Measurements from ENCODE around the gene USP10.

USP10 gene

DNA sequence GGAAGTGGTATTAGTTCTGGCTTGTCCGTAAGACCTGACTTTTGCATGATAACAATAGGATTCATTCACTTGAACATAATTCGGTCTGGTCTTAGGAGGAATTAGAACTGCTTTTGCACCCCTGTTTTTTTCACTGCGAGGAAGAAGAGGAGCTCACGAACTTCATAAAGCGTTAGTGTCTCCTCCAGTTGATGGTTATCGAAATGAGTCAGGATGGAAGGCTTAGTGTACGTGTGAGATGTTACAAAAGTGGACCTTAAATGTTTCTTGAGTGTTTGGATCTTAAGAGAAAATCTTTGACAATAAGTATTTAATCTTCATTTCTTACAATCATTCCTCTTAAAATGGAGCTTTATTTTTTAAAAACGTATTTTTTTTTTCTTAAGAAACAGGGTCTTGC, 52.8 kb downstream of the USP10 start:
- peaks cover 14% of the 10 kb centered on the region for H3K36me3 ChIP-seq (ENCODE audit: control insufficient read depth, insufficient read depth, low read length)
- H3K9me3 ChIP-seq (ENCODE audit: control insufficient read depth, insufficient read depth, low read depth, low read length), result no peaks in the 10 kb centered on the region
- H3K4me3 ChIP-seq (ENCODE audit: low read depth, low read length), result no peak overlapping the region
- peaks cover 15% of the 10 kb centered on the region for H3K4me1 ChIP-seq (ENCODE audit: control insufficient read depth, insufficient read depth, low read length)
- no peak overlapping the region for H3K27ac ChIP-seq (ENCODE audit: low read depth, low read length)
- H3K27me3 ChIP-seq (ENCODE audit: control insufficient read depth, insufficient read depth, low read length), result no peaks in the 10 kb centered on the region
- H3K9ac ChIP-seq (ENCODE audit: low read length), result no peak overlapping the region

DNA sequence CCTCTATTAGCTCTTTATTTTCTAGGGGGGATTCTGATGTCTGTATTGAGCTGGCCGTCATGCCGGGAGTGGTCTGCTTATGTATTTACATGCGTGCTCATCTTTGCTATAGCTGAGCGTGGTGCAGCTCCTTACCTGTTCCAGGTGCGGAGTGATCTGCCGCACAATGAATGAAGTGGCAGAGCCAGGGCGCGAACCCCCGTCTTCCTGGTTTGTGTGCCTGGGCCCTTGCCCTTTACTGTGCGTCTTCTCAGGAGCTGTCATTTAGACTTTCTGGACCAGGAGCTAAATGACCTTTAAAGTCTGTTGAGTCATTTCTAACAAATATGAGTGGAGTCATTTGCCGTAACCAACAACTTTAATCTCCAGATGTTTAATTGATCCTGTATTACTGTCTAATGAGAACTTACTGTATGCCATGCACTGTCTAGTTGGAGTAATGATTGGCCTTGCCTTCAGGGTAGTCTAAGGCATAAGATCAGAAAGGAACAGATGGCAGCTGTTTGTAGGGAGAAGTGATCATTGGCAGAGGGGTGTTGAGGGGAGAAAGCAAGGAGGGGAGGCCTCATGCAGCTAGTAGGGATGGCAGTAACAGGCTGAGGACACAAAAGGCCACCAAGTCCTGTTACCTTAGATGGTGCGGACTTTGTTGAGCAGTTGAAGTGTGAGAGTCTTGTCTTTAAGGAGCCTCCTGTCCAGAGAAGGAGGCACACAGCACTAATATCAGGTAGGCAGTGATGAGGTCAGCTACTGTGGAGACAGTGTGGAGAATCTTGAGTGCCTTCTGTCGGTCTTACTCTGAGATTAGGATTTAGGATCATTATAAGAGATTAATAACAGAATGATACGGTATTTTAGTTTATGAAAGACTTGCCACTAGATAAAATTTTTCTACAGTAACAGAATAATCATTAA, 53.9 kb downstream of the USP10 start:
- Histone ChIP-seq H3K27ac (ENCODE audit: low read depth, low read length) (no peak overlapping the region), H3K4me3 (ENCODE audit: low read depth, low read length) (no peak overlapping the region), H3K4me1 (ENCODE audit: control insufficient read depth, insufficient read depth, low read length) (peaks cover 15% of the 10 kb centered on the region), H3K36me3 (ENCODE audit: control insufficient read depth, insufficient read depth, low read length) (peaks cover 19% of the 10 kb centered on the region), H3K9ac (ENCODE audit: low read length) (no peak overlapping the region), H3K27me3 (ENCODE audit: control insufficient read depth, insufficient read depth, low read length) (no peaks in the 10 kb centered on the region), H3K9me3 (ENCODE audit: control insufficient read depth, insufficient read depth, low read depth, low read length) (no peaks in the 10 kb centered on the region)

DNA sequence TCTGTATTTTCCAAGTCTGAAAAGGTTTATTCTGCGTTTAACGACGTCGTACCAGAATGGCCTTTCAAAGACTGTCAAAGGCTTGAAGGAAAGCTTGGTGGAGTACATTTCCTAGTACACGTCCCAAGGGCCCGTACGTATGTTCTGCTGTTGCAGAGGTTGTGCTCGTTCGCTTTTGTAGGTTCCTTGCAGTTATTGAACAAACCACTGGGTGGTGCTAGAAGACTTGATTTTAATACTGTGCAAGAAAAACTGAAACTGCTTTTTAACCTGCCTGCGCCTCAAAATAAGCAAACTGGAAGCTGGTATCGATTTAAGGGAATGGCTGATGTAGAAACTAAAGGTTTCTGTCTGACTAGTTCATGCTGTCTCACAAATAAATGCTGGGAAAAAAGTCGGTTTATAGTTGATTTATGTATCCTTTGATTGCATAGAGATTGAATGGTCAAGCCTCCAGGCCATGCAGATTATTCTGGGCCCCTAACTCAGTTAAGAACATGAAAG, 54.6 kb downstream of the USP10 start:
- H3K27me3 ChIP-seq (ENCODE audit: control insufficient read depth, insufficient read depth, low read length), result no peaks in the 10 kb centered on the region
- no peak overlapping the region for H3K4me3 ChIP-seq (ENCODE audit: low read depth, low read length)
- no peaks in the 10 kb centered on the region for H3K9me3 ChIP-seq (ENCODE audit: control insufficient read depth, insufficient read depth, low read depth, low read length)
- H3K36me3 ChIP-seq (ENCODE audit: control insufficient read depth, insufficient read depth, low read length), result peaks cover 27% of the 10 kb centered on the region
- H3K27ac ChIP-seq (ENCODE audit: low read depth, low read length), result no peak overlapping the region
- H3K4me1 ChIP-seq (ENCODE audit: control insufficient read depth, insufficient read depth, low read length), result peaks cover 15% of the 10 kb centered on the region
- H3K9ac ChIP-seq (ENCODE audit: low read length), result no peak overlapping the region

DNA sequence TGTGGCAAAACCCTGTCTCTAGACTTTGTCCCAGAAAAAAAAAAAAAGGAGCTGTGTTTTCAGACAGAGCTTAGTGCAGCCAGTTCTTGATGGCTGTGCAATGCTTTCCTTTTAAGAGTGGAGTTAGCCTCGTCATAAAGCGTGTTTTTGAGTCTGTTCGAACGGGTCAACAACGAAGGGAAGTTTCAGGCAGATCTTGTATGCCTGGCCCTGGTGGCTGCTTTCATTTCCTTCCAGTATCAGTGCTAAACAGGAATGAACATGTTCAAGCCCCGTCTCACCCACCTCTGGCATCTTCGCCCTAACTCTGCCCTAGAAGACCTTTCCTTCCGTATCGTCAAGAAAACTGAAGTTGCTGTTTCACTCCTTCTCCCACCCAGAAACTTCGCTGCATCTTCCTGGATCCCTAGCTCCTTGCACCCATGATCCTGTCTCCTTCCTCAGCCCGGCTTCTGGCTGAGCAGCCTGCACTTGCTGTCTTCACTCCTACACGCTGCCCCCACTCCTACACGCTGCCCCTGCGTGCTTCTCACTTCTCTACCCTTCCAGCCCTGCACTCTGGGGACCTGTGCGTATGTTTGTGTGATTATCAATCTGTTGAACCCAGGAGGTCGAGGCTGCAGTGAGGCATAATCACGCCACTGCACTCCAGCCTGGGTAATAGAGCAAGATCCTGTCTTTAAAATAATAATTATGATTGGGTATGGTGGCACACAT, 55.3 kb downstream of the USP10 start:
- no peak overlapping the region for H3K27ac ChIP-seq (ENCODE audit: low read depth, low read length)
- H3K4me1 ChIP-seq (ENCODE audit: control insufficient read depth, insufficient read depth, low read length), result peaks cover 15% of the 10 kb centered on the region
- H3K4me3 ChIP-seq (ENCODE audit: low read depth, low read length), result no peak overlapping the region
- no peaks in the 10 kb centered on the region for H3K27me3 ChIP-seq (ENCODE audit: control insufficient read depth, insufficient read depth, low read length)
- H3K9me3 ChIP-seq (ENCODE audit: control insufficient read depth, insufficient read depth, low read depth, low read length), result no peaks in the 10 kb centered on the region
- no peak overlapping the region for H3K9ac ChIP-seq (ENCODE audit: low read length)
- peaks cover 34% of the 10 kb centered on the region for H3K36me3 ChIP-seq (ENCODE audit: control insufficient read depth, insufficient read depth, low read length)

DNA sequence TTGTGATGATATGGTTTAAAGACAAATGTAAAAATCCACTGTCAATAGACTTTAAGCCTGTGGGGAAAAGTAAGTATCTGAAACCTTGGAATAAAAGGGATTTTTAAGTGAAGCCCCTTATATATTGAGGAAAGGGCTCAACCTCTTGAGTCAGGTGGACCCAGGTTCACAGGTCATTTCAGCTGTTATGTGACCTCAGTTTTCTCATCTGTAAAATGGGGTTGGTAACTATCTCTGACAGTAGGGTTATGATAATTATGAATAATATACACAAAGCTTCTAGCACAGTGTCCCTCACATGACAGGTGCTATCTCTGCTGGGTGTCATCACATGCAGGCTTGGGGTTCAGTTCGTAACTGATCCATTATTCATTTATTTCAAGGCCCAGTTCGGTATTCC, 57.0 kb downstream of the USP10 start:
- Histone ChIP-seq H3K4me1 (ENCODE audit: control insufficient read depth, insufficient read depth, low read length) (peaks cover 15% of the 10 kb centered on the region), H3K27ac (ENCODE audit: low read depth, low read length) (no peak overlapping the region), H3K27me3 (ENCODE audit: control insufficient read depth, insufficient read depth, low read length) (no peaks in the 10 kb centered on the region), H3K4me3 (ENCODE audit: low read depth, low read length) (no peak overlapping the region), H3K9ac (ENCODE audit: low read length) (no peak overlapping the region), H3K9me3 (ENCODE audit: control insufficient read depth, insufficient read depth, low read depth, low read length) (no peaks in the 10 kb centered on the region), H3K36me3 (ENCODE audit: control insufficient read depth, insufficient read depth, low read length) (peaks cover 44% of the 10 kb centered on the region)

DNA sequence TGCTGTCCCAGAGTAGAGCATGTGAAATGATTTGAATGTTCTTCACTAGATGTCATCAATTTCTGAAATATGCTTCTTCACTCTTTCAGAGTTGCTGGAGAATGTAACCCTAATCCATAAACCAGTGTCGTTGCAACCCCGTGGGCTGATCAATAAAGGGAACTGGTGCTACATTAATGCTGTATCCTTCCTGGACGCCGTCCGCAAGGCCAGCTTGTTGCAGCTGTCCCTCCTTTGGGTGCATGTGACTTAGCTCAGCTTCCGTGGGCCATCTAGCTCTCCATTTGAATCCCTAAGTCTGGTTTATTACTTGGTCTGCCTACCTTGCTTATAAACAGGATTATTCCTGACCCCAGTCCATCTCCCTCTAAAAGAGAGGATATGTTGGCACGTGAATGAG, 58.8 kb downstream of the USP10 start:
- peaks cover 60% of the 10 kb centered on the region for H3K36me3 ChIP-seq (ENCODE audit: control insufficient read depth, insufficient read depth, low read length)
- H3K9me3 ChIP-seq (ENCODE audit: control insufficient read depth, insufficient read depth, low read depth, low read length), result no peaks in the 10 kb centered on the region

DNA sequence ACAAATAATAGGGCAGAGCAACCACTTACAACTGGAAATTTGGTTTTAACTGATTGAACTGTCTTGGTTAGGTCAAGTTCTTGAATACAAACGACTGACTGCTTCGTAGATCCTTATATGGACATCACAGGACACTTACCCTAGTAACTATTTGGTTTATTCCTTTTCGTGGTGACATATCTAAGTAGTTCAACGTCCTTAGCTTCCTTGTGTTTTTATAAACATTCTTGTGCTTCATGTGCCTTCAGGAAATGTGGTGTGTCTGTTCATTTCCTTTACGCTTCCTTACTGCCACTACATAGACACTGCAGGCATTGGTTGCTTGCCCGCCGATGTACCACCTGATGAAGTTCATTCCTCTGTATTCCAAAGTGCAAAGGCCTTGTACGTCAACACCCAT, 59.3 kb downstream of the USP10 start:
- H3K9ac ChIP-seq (ENCODE audit: low read length), result no peak overlapping the region
- no peaks in the 10 kb centered on the region for H3K27me3 ChIP-seq (ENCODE audit: control insufficient read depth, insufficient read depth, low read length)
- peaks cover 64% of the 10 kb centered on the region for H3K36me3 ChIP-seq (ENCODE audit: control insufficient read depth, insufficient read depth, low read length)
- no peak overlapping the region for H3K27ac ChIP-seq (ENCODE audit: low read depth, low read length)
- no peaks in the 10 kb centered on the region for H3K9me3 ChIP-seq (ENCODE audit: control insufficient read depth, insufficient read depth, low read depth, low read length)
- H3K4me3 ChIP-seq (ENCODE audit: low read depth, low read length), result no peak overlapping the region
- H3K4me1 ChIP-seq (ENCODE audit: control insufficient read depth, insufficient read depth, low read length), result peaks cover 11% of the 10 kb centered on the region; the same call in 1 of the 2 replicates

More for the DNA sequence above, 58.8 kb downstream of the USP10 start:
- Histone ChIP-seq H3K27me3 (ENCODE audit: control insufficient read depth, insufficient read depth, low read length) (no peaks in the 10 kb centered on the region), H3K4me3 (ENCODE audit: low read depth, low read length) (no peak overlapping the region), H3K4me1 (ENCODE audit: control insufficient read depth, insufficient read depth, low read length) (peaks cover 15% of the 10 kb centered on the region), H3K27ac (ENCODE audit: low read depth, low read length) (no peak overlapping the region), H3K9ac (ENCODE audit: low read length) (no peak overlapping the region)

DNA sequence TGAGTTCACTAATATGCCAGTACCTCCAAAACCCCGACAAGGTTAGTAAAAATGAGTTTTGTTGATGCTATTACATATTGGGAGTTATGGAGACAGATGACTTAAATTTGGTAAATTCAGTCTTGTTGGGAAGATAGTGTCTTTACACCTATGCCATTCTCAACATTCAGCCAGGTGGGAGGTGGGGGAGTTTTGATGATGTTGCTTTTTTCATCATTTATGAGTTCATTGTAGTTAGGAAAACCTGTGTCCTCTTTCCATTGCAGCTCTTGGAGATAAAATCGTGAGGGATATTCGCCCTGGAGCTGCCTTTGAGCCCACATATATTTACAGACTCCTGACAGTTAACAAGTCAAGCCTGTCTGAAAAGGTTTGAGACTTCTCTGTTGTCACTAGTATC, 60.1 kb downstream of the USP10 start:
- Histone ChIP-seq H3K27me3 (ENCODE audit: control insufficient read depth, insufficient read depth, low read length) (no peaks in the 10 kb centered on the region), H3K4me1 (ENCODE audit: control insufficient read depth, insufficient read depth, low read length) (peaks cover 5% of the 10 kb centered on the region; the same call in 1 of the 2 replicates), H3K9me3 (ENCODE audit: control insufficient read depth, insufficient read depth, low read depth, low read length) (no peaks in the 10 kb centered on the region), H3K27ac (ENCODE audit: low read depth, low read length) (no peak overlapping the region), H3K36me3 (ENCODE audit: control insufficient read depth, insufficient read depth, low read length) (peaks cover 70% of the 10 kb centered on the region), H3K9ac (ENCODE audit: low read length) (no peak overlapping the region), H3K4me3 (ENCODE audit: low read depth, low read length) (no peak overlapping the region)

DNA sequence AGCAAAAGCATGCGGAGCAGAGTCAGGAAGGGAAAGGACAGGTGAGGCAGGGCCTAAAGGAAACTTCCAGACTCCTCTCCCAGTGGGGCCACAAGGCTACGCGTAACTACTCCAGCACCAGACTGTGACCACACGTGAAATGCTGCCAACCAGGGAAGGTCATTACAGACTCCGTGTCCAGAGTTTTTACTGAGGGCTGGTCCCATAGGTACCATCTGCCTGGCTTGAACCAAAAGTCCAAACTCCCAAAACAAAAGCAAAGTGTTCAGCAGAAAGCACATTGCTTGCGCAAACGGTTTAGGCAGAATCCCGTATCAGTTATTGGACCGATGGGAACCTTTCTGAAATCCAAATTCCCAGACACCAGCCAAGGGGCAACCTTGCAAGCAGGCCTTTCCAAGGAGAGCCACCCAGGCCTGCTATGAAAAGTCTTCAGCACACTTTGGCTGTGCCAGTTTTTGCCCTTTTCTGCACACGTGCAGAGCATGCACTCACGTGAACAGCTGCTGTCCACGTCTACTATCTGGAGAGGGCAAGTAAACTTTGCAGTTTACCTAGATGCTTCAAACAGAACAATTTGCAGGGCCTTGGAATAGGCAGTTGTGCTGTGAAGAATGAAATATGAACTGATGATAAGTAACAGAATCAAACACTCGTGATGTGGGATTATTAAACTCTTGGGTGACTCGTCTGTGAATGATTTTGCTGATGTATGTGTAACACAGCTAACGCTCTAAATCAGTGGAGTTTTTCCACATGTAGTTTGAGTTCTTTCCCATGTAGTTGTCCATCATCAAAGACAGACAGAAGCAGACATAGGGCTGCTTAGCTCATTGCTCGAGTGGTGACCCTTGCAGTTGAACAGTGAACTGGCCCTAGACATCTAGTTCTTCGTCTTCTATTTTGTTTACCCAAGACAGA, 61.9 kb downstream of the USP10 start:
- H3K4me1 ChIP-seq (ENCODE audit: control insufficient read depth, insufficient read depth, low read length), result no peaks in the 10 kb centered on the region
- H3K27ac ChIP-seq (ENCODE audit: low read depth, low read length), result no peak overlapping the region
- H3K27me3 ChIP-seq (ENCODE audit: control insufficient read depth, insufficient read depth, low read length), result no peaks in the 10 kb centered on the region
- no peak overlapping the region for H3K9ac ChIP-seq (ENCODE audit: low read length)
- no peak overlapping the region for H3K4me3 ChIP-seq (ENCODE audit: low read depth, low read length)
- no peaks in the 10 kb centered on the region for H3K9me3 ChIP-seq (ENCODE audit: control insufficient read depth, insufficient read depth, low read depth, low read length)
- H3K36me3 ChIP-seq (ENCODE audit: control insufficient read depth, insufficient read depth, low read length), result peaks cover 83% of the 10 kb centered on the region

DNA sequence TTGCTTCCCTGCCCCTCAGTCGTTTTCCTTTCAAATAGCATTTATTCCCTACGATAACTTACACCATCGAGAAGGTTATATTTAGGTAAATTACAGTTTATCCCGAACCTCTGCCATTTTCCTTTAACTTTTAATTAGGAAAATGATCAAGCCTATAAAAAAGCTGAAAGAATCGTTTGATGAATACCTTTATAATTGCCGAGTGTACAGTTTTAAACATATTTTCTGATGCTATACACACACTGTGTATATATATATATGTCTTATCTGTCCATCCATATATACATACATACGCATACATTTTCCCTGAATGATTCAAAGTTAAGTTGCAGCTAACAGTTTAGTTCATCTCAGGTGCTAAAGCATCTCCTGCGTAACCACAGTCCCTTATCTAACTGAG, 63.4 kb downstream of the USP10 start:
- Histone ChIP-seq H3K9ac (ENCODE audit: low read length) (no peak overlapping the region), H3K4me3 (ENCODE audit: low read depth, low read length) (no peak overlapping the region), H3K9me3 (ENCODE audit: control insufficient read depth, insufficient read depth, low read depth, low read length) (no peaks in the 10 kb centered on the region), H3K4me1 (ENCODE audit: control insufficient read depth, insufficient read depth, low read length) (no peaks in the 10 kb centered on the region), H3K27ac (ENCODE audit: low read depth, low read length) (no peak overlapping the region), H3K36me3 (ENCODE audit: control insufficient read depth, insufficient read depth, low read length) (peaks cover 94% of the 10 kb centered on the region), H3K27me3 (ENCODE audit: control insufficient read depth, insufficient read depth, low read length) (no peaks in the 10 kb centered on the region)
